NCI-H187 (cell line): Measurements from ENCODE around the gene RESF1.
"Not testable (repeated sequence)": the region's sequence is repeated elsewhere in the genome, so short reads cannot be mapped to it uniquely, and the experiment has no call there.

ENCODE experiments used
- DNase-seq, 2 experiments: peaks; one replicate each; lab custom pipeline; 2025; lab: John Stamatoyannopoulos, UW

RESF1 gene

DNA sequence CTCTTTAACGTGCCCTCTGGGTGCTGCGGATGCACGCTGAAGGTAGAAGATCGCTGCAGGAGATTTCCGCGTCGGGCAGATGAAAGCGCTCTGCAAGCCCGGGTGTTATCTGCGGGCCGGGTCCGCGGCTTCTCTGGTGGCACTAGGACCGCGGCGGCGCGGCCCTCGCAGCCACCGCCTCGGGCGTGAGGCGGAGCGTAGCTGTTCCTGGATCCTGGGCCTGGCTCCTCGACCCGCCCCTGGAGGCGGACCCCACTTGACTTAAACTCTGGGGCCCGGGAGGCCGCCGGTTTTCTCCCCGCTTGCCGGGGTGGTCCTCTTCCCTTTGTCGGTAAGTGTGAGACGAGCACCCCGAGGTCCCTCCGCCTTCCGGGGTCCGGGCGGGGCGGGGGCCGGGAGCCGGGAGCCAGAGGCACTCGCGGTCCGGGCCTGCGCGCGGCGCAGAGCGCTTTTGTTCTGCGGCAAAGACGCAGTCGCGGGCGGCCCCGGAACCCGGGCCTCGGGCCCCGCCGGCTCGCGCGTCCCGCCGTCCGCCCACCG, at the start of gene RESF1:
RESF1 (plus strand) TSS at position 255 of the 540 bp plus-strand sequence. CDS start 21,541 bp downstream, outside the sequence.
- peak; percentile 76 to 78 for DNase-seq

DNA sequence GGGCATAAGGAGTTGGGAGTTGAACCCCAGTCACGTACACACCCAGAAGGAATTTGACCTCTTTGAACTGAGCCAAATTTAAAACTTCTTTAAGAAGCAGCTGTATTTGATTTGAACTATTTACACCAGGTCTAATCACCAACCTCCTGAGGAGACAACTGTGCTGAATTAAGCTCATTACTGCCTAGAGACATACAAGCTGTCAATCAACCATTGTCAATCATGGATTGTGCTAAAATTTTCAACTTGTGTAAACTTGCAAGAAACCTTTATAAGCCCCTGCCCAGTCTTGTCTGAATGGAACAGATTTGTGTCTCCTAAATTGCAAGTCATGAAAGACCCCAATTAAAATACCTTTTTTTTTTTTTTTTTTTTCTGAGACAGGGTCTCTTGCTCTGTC, 44.3 kb upstream of the RESF1 start:
- no peak for DNase-seq

DNA sequence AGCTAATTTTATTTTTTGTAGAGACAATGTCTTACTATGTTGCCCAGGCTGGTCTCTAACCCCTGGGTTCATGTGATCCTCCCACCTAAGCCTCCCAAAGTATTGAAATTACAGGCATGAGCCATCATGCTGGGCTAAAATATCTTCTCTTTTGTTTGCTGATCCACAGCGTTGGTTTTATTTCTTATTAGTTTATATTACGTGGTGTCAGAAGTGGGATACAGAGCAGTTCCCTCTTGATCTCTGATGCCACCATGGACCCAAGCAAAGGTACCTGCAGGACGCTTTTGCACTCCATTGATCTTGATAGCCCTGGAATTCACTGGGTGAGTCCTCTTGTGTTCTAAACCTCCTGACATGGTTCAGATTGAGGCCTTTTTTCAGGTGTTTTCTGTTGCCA, 43.8 kb upstream of the RESF1 start:
- DNase-seq = no peak

DNA sequence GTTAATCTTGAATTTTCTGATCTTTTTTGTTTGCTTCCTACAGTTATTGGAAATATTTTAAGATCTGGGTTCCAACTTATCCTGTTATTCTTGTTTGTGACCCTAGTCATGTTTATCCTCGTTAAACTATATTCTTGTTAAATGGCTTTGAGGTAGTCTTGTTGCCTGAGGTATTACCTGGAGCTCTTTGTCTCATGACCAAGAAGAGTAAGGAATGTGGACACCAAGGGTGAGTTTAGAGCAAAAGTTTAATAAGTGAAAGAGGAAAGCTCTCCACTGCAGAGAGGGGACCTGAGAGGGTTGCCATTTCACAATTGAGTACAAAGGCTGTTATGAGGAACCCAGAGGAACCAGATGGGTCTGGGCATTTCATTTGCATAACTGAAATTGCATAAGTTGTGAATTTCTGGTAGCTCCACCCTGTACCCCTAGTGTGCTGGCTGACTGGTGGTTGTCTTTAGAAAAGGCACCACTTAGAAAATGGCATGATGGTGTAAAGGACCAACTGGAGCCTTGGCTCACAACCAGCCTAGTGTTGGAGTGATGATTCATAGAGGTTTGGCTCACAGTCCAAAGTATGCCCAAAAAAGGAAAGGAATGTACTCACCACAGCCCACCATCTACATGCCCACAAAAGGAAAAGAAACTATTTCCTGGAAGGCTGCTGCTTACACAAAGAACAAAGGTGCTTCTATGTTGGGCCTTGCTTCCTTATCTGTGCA, 36.7 kb upstream of the RESF1 start:
- DNase-seq = no peak

- DNase-seq = no peak
These were observed 36.2 kb upstream of the RESF1 start for GRCh38 chr12:31923063-31923412.

DNA sequence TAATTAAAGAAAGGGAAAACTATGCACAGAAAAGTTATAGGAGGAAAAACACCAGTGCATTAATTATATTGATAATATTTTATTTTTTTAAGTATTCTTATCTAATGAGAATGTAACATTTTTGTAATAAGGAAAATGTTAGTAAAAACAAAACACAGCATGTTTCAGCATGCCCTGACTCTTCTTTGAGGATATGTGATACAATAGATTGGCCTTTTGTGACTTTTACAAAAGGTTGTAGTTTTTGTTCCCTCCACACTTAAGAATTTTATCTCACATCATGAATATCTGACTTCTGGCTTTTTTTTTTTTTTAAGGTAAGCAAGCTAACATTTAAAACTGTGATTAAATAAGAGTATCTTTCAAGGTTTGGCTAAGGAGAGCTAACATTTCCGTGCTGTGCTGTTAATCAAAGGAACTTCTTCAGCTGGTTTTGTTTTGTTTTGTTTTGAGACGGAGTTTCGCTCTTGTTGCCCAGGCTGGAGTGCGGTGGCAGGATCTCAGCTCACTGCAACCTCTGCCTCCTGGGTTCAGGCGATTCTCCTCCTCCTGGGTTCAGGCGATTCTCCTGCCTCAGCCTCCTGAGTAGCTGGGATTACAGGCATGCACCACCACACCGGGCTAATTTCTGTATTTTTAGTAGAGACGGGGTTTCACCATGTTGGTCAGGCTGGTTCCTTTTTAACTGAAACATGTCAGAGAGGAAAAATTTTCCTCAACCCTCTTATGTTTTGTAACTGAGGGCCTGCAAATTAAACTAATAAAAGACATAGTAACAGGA, 30.8 kb upstream of the RESF1 start:
- DNase-seq = no peak

- no peak for DNase-seq
These were observed 30.1 kb upstream of the RESF1 start for GRCh38 chr12:31929027-31929526.

- DNase-seq = no peak
These were observed 27.2 kb upstream of the RESF1 start for GRCh38 chr12:31931796-31932715.

GRCh38 chr12:31944299-31944698, 14.9 kb upstream of the RESF1 start:
- no peak for DNase-seq

DNA sequence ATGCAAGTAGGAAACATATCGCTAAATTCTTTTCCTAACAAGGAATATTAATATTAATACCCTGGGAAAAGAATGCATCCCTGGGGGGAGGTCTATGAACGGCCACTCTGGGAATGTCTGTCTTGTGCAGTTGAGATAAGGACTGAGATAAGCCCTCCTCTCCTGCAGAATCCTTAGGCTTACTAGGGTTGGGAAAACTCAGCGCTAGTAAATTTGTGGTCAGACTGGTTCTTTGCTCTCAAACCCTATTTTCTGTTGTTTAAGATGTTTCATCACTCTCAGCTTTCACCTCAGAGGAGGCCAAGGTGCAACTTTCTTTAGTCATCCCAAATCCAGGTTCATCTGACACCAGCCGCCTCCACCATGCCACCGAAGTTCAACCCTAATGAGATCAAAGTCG, 11.2 kb upstream of the RESF1 start:
- DNase-seq = no peak

DNA sequence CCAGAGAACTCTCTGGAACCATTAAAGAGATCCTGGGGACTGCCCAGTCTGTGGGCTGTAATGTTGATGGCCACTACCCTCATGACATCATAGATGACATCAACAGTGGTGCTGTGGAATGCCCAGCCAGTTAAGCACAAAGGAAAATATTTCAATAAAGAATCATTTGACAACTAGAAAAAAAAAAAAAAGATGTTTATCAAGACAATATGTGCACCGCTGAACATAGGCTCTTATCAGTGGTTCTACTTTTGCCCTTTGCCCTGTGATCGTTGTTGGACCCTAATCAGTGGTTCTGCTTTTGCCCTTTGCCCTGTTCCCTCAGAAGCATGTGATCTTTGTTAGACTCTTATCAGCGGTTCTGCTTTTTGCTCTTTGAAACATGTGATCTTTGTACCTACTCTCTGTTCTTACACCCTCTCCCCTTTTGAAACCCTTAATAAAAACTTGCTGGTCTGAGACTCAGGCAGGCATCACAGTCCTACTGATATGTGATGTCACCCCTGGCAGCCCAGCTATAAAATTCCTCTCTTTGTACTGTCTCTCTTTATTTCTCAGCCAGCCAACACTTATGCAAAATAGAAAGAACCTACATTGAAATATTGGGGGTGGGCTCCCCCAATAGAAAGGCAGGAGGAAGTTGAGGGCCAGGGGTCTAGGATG, 10.4 kb upstream of the RESF1 start:
- not testable (repeated sequence) for DNase-seq

GRCh38 chr12:31950088-31950487, 9.1 kb upstream of the RESF1 start:
- DNase-seq = no peak

DNA sequence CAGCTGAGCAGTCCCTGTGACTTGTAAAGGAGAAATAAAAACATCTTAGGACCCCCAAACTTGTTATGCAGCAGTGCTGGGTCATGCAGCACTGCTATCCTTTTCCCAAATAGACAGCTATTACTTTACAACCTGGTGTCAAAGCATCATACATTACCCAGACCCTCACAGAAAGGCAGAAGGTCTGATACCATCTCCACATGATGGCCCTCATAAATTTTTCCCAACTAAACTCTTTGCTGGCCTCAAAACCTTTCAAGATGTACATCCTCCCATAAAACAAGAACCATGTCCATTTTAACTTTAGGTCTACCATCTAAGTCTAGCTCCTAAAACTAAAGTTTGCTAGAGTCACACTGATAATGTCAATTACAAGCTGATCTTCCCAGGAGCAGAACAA, 8.7 kb upstream of the RESF1 start:
- DNase-seq = no peak

DNA sequence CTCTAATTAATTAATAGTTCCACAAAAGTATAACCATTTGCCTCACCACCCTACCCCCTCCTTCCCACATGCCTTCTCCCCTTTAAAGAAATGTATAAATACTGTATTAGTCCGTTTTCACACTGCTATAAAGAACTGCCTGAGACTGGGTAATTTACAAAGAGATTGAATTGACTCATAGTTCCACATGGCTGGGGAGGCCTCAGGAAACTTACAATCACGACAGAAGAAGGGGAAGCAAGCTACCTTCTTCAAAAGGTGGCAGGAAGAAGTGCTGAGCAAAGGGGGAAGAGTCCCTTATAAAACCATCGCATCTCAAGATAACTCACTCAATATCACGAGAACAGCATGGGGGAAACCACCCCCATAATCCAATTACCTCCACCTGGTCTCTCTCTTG, 8.2 kb upstream of the RESF1 start:
- DNase-seq = no peak

DNA sequence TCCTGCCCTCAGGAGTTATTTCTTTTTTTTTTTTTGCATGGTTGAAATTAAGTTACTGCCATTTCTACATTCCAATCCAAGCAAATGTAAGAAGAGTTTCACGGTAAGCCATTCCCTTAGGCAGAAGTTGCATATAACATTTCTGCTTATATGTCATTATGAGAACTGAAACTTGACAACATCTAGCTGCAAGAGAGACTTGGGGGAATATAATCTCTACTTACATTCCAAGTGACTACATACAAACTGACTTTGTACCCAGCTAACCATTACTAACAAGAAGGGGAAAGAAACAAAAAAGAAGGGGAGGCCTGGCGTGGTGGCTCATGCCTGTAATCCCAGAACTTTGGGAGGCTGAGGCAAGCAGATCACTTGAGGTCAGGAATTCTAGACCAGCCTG, 7.3 kb upstream of the RESF1 start:
- no peak for DNase-seq

GRCh38 chr12:31952418-31952817, 6.8 kb upstream of the RESF1 start:
- no peak for DNase-seq

DNA sequence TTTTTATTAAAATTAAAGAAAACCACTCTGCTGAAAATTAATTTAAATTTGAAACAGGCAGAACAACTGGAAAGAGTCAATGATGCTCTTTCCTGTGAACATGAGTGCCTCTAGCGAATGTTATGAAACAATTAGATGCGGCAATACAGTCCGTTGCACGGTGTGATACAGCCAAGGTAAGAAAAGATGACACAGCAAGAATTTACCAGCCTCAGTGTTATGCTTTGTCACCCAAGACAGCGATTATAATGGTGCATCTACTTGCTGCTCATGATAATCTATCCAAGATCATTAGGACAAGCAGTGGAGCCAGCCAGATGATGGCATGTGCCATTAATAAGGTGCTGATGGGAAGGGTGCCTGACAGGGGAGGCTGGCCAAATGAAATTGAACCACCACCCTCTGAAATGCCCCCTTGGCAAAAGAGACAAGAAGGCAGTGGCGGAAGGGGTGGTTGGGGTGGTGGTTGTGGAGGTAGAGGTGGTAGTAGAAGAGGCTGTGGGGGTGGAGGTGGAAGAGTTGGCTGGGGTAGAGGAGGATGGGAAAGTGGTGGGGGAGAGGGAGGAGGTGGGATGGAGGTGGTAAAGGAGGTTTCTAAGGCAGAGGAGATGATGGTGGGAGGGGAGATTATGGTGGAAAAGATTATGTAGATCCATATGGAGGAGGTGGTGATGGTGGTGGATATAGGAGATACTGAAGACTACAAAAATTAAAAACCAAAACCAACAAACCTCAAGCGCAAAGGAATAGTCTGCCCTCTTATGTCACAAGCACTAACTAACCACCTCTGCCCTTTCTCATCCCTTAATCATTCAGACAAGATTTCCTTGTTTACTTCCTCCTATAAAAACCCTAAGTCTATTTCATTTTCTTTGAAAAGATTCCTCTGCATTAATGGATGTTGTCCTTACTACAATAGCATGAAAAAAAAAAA, 4.0 kb upstream of the RESF1 start:
- DNase-seq = no peak

DNA sequence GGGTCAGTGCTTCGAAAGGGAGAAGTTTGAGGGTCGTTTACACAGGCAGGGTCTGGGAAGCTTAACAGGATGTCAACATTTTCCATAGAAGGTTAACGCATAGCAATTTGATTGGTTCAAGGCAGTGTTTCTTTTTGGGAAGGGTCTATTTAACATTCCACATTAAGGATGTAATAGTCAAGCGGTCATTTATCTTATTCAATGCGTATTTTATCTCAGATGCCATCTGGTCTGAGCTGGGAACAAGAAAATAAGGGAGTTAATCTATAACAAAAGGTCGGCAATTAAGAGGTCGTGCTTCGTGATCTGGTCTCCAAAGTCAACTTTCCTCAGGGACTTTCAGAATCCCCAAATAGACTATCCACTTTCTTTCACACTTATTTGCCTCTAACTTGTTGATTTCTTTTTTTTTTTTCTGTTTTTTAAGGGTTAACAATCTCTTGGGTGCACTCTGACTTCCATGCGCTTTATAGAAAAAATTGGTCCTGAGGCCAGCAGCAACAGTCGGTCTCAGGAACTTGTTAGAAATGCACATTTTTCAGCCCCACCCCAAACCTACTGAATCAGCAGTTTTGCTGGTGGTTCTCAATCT, 550 bp upstream of the RESF1 start:
- no peak for DNase-seq

DNA sequence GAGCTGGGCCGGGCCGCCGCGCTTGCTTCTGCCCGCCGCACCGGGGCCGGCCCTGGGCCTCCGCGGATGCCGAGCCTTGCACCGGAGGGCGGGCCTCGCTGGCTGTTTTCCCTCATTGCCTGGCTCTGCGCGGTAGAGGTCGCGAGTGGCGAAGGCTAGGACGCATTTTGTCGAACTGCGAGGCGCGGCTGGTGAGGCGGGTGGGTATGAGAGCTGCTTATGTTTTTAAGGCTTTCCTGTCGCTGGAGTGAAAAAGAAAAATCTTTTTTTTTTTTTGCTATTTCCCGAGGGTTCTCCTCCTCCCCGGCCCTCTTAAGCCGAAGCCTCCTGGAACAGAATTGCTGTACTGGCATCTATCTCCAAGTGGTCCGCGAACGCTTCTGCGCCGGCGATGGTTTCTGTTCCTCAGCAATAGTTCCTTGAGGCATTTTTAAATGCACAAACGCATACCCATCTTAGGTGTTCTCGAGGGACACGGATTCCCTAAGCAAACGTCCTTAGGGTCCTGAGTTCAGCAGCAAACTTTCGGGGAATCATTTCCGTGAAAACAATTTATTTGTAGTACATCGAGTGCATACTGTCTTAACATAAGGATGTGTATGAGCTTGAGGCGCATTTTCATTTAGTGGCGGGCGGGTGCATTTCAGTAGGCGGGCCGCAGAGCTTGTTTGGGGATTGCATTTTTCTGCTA, 631 bp downstream of the RESF1 start:
- DNase-seq = peak in 1 of 2 experiments; percentile 5
